ENCODE data around the gene SAP30L. TPM values are rescaled to one million over a fixed set of nuclear protein-coding genes. Genes with fewer than 3 reads are reported as not detected.
A peak's percentile ranks its signal among the peaks of the same experiment; 100 is the strongest.

Gene SAP30L, protein sequence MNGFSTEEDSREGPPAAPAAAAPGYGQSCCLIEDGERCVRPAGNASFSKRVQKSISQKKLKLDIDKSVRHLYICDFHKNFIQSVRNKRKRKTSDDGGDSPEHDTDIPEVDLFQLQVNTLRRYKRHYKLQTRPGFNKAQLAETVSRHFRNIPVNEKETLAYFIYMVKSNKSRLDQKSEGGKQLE
- 13.3 and 35.3 TPM in 2 replicates for total RNA-seq (2014; rRNA removed; shearing (Covaris generic); ENCODE audit: low replicate concordance)

DNA sequence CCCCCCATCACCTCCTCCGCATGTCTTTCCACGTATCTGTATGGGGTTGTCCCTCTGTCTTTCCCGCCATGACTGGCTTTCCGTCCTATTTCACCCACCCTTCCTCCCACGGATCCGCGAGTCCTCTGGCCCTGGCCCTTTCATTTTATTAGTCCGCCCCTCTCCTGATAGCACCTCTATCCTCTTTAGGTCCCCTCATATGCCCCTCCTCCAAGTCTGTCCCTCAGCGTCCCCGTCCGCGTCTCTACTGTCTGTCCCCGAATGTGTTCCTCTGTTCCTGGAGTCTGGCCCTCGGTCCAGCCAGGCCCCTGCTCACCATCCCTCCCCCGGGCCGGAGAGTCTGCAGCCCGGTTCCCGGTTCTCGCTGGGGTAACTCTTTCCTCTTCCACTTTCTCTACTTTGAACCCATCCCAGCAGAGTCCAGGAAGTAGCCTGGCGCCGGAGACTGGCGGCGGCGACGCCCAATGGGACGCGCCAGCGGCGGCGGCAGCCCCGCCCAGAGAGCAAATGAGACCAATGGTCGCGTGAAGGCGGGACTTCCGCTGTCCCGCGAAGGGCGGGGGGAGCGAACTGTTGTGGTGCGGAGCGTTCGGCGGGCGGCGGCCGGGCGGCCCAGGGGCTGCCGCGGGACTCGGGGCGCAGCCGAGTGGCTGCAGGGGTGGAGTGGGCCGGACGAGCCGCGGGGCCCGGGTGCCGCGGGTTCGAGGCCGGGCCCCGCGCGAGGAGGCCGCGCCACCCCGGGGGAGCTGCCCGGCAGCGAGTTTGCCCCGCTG, at the start of gene SAP30L:
Gene SAP30L, plus strand, starts transcription at position 576 of the 773 bp plus-strand sequence. CDS start 608 bp downstream, outside the sequence.
- H3K9ac ChIP-seq (ENCODE audit: low read length): peak within 1 kb of the TSS; percentile 95
- no peaks in the 10 kb centered on the region for H3K9me2 ChIP-seq (replicated peaks; ENCODE audit: insufficient read depth, low read length)
- H3K27ac ChIP-seq (ENCODE audit: low read length): 0 out of 2 replicates have a peak within 1 kb of the TSS, but pooled peaks have one; percentile 29
- peaks cover 12% of the 10 kb centered on the region for H4K20me1 ChIP-seq (ENCODE audit: insufficient read depth, low read depth, low read length)
- H3K79me2 ChIP-seq (ENCODE audit: low read length): peaks cover 81% of the 10 kb centered on the region
- H3K4me3 ChIP-seq (ENCODE audit: low read length): peak within 1 kb of the TSS; percentile 99
- H3K4me2 ChIP-seq (ENCODE audit: low read depth, low read length, poor library complexity, severe bottlenecking): peak within 1 kb of the TSS; percentile 99
- H3K27me3 ChIP-seq (ENCODE audit: low read length): no peaks in the 10 kb centered on the region
- H3K4me1 ChIP-seq (ENCODE audit: low read length): peaks cover 36% of the 10 kb centered on the region
- H3K9me3 ChIP-seq (ENCODE audit: low read length): no peaks in the 10 kb centered on the region
- DNase-seq: peak; percentile 97
- H3K36me3 ChIP-seq (ENCODE audit: insufficient read depth, low read length): peaks cover 16% of the 10 kb centered on the region; the same call in 1 of the 2 replicates
- peak within 1 kb of the TSS; percentile 88 for H2AFZ ChIP-seq (ENCODE audit: low read length)

DNA sequence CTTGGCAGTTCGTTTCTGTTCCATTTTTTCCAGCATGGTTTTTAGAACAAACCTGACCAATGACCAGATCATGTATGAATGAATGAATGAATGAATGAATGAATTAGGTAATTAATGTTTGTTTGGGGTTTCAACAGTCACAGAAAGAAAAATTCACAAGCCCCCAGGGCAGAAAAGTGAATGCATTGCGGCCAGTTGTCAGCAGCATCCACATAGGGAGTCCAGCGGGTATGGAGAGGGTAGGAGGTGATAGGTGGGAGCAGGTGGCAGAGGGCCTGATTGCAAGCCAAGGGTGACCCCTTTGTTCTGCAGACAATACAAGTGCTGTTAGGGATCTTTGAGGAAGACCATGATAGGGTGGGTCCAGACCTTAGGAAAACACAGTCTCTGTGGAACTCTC, 49.7 kb upstream of the SAP30L start:
- H3K27ac ChIP-seq (ENCODE audit: low read length): no peak overlapping the region
- no peaks in the 10 kb centered on the region for H3K27me3 ChIP-seq (ENCODE audit: low read length)
- H3K4me2 ChIP-seq (ENCODE audit: low read depth, low read length, poor library complexity, severe bottlenecking): no peak overlapping the region
- no peak for DNase-seq
- 0 out of 2 replicates have a peak, but pooled peaks cover 4% of the 10 kb centered on the region for H3K4me1 ChIP-seq (ENCODE audit: low read length)
- no peaks in the 10 kb centered on the region for H3K36me3 ChIP-seq (ENCODE audit: insufficient read depth, low read length)
- H3K9me3 ChIP-seq (ENCODE audit: low read length): no peaks in the 10 kb centered on the region
- H4K20me1 ChIP-seq (ENCODE audit: insufficient read depth, low read depth, low read length): no peaks in the 10 kb centered on the region
- no peak overlapping the region for H2AFZ ChIP-seq (ENCODE audit: low read length)
- no peak overlapping the region for H3K9ac ChIP-seq (ENCODE audit: low read length)
- H3K79me2 ChIP-seq (ENCODE audit: low read length): no peaks in the 10 kb centered on the region
- H3K9me2 ChIP-seq (replicated peaks; ENCODE audit: insufficient read depth, low read length): no peaks in the 10 kb centered on the region
- H3K4me3 ChIP-seq (ENCODE audit: low read length): no peak overlapping the region

DNA sequence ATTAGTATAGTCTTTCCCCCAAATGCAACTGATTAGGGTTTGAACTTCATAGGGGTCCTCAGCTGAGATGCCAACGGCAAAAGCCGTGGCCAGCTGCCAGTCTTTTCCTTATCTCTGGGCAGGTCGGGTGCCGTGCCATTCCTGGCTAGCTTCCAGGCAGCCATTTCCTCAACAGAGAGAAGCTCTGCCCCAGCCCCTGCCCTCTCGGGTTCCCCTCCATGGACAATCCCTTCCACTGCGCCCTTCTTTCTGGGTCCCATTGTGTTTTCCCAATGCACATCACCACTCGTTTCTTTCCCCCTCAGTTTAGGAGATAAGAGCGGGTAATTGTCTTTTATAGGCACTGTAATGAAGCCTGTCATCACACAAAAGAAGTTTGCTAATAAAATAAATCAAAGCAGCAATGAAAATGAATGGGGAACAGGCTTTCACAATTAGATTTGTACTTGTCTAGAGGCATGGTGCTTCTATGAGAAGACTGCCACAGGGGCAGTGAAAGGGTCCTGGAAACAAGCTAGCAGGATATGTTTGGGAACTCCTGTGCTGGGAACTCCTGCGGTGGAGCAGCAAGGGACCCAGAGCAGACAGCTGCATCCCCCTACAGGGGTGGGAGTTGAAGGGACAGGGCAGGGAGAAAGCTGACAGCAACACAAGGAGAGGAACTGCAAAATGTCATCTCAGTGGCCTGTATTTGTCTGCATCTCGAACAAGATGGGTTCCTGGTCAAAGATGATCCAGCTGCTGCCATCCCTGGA, 48.0 kb upstream of the SAP30L start:
- Histone ChIP-seq H3K27me3 (ENCODE audit: low read length) (no peaks in the 10 kb centered on the region), H3K4me2 (ENCODE audit: low read depth, low read length, poor library complexity, severe bottlenecking) (no peak overlapping the region), H3K27ac (ENCODE audit: low read length) (no peak overlapping the region), H3K9me2 (replicated peaks; ENCODE audit: insufficient read depth, low read length) (no peaks in the 10 kb centered on the region), H4K20me1 (ENCODE audit: insufficient read depth, low read depth, low read length) (no peaks in the 10 kb centered on the region), H3K79me2 (ENCODE audit: low read length) (no peaks in the 10 kb centered on the region), H3K36me3 (ENCODE audit: insufficient read depth, low read length) (no peaks in the 10 kb centered on the region), H3K9ac (ENCODE audit: low read length) (no peak overlapping the region), H3K4me1 (ENCODE audit: low read length) (0 out of 2 replicates have a peak, but pooled peaks cover 4% of the 10 kb centered on the region), H3K9me3 (ENCODE audit: low read length) (no peaks in the 10 kb centered on the region), H2AFZ (ENCODE audit: low read length) (no peak overlapping the region), H3K4me3 (ENCODE audit: low read length) (no peak overlapping the region)
- no peak for DNase-seq

DNA sequence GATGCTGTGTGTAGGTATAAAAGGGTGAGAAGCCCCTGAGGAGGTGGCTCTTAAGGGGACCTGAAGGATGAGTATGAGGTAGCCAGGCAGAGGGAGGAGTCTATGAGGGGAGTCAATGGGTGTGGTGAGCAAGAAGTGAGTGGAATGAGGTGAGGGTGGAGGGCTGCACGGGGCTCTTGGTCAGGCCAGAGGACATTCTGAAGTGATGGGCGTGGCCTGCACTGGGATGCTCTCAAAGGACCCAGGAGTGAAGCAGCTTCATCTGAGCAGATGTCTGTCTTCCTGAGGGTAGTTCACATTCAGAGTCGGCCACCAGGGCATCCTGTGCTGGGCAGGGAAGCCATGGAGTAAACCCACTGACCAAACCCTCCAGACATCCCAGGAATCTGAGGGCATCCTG, 45.1 kb upstream of the SAP30L start:
- Histone ChIP-seq H3K9ac (ENCODE audit: low read length) (no peak overlapping the region), H3K4me2 (ENCODE audit: low read depth, low read length, poor library complexity, severe bottlenecking) (no peak overlapping the region), H3K27me3 (ENCODE audit: low read length) (no peaks in the 10 kb centered on the region), H3K4me1 (ENCODE audit: low read length) (0 out of 2 replicates have a peak, but pooled peaks cover 2% of the 10 kb centered on the region), H3K79me2 (ENCODE audit: low read length) (no peaks in the 10 kb centered on the region), H2AFZ (ENCODE audit: low read length) (no peak overlapping the region), H3K36me3 (ENCODE audit: insufficient read depth, low read length) (no peaks in the 10 kb centered on the region), H4K20me1 (ENCODE audit: insufficient read depth, low read depth, low read length) (no peaks in the 10 kb centered on the region), H3K9me3 (ENCODE audit: low read length) (no peaks in the 10 kb centered on the region), H3K9me2 (replicated peaks; ENCODE audit: insufficient read depth, low read length) (no peaks in the 10 kb centered on the region), H3K27ac (ENCODE audit: low read length) (no peak overlapping the region), H3K4me3 (ENCODE audit: low read length) (no peak overlapping the region)
- DNase-seq: no peak

DNA sequence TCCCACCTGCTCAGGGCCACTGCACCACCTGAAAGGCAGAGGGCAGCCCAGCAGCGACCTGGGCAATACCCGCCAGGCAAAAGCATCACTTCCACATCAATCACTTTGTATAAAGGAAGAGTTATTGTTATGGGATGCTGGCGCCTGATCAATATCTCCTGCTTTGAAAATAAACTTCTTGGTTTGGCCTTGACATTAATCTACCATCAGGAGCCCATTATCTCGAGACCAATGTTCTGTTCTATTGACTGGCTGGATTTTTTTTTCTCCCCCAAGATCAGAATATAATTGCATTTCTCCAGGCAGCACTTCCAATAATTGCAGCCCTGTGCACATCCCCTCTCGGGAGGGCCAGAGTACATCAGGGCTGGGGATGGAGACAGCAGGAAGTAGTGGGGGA, 44.4 kb upstream of the SAP30L start:
- Histone ChIP-seq H3K9me3 (ENCODE audit: low read length) (no peaks in the 10 kb centered on the region), H3K79me2 (ENCODE audit: low read length) (no peaks in the 10 kb centered on the region), H3K36me3 (ENCODE audit: insufficient read depth, low read length) (no peaks in the 10 kb centered on the region), H3K4me3 (ENCODE audit: low read length) (no peak overlapping the region), H3K9me2 (replicated peaks; ENCODE audit: insufficient read depth, low read length) (no peaks in the 10 kb centered on the region), H3K4me1 (ENCODE audit: low read length) (no peaks in the 10 kb centered on the region), H3K27me3 (ENCODE audit: low read length) (no peaks in the 10 kb centered on the region), H2AFZ (ENCODE audit: low read length) (no peak overlapping the region), H3K27ac (ENCODE audit: low read length) (no peak overlapping the region), H4K20me1 (ENCODE audit: insufficient read depth, low read depth, low read length) (no peaks in the 10 kb centered on the region), H3K9ac (ENCODE audit: low read length) (no peak overlapping the region), H3K4me2 (ENCODE audit: low read depth, low read length, poor library complexity, severe bottlenecking) (no peak overlapping the region)
- no peak for DNase-seq

DNA sequence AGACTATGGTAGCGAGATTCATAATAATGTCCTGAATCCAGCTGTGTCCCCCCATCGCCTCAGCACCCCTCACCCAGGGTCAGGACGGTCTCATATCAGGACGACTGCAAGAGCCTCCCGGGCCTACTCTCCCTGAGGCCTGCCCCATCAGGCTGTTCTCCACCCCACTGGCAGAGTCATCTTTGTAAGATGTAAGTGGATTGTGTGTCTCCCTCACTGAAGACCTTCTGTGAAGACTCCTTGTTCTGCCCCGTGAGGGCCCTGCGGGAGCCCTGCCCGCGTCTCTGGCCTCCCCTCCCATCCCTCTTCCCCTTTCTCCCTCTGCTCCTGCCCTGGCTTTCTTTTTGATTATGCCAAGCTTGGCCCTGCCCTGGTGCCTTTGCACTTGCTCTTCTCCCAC, 43.9 kb upstream of the SAP30L start:
- H3K9me3 ChIP-seq (ENCODE audit: low read length): no peaks in the 10 kb centered on the region
- H3K79me2 ChIP-seq (ENCODE audit: low read length): no peaks in the 10 kb centered on the region
- H3K4me1 ChIP-seq (ENCODE audit: low read length): no peaks in the 10 kb centered on the region
- H3K4me2 ChIP-seq (ENCODE audit: low read depth, low read length, poor library complexity, severe bottlenecking): no peak overlapping the region
- H3K27me3 ChIP-seq (ENCODE audit: low read length): no peaks in the 10 kb centered on the region
- no peaks in the 10 kb centered on the region for H4K20me1 ChIP-seq (ENCODE audit: insufficient read depth, low read depth, low read length)
- H3K36me3 ChIP-seq (ENCODE audit: insufficient read depth, low read length): no peaks in the 10 kb centered on the region
- DNase-seq: no peak
- H3K9me2 ChIP-seq (replicated peaks; ENCODE audit: insufficient read depth, low read length): no peaks in the 10 kb centered on the region
- no peak overlapping the region for H3K4me3 ChIP-seq (ENCODE audit: low read length)
- no peak overlapping the region for H3K9ac ChIP-seq (ENCODE audit: low read length)
- H3K27ac ChIP-seq (ENCODE audit: low read length): no peak overlapping the region
- no peak overlapping the region for H2AFZ ChIP-seq (ENCODE audit: low read length)

DNA sequence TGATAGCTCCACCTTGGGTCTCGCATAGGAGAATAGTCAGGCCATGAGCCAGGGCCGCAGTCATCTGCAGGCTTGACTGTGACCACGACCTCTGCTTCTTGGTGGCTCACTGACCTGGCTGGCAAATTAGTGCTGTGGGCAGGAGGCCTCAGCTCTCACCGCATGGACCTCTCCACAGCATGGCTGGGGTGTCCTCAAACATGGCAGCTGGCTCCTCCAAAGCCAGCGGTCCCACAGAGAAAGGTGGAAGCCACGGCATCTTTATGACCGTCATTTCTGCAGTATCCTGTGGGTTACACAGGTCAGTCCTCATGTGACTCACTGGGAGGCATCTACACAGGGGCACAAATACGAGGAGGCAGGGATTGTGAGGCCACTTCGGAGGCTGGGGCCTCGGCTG, 43.2 kb upstream of the SAP30L start:
- no peak overlapping the region for H3K4me3 ChIP-seq (ENCODE audit: low read length)
- H3K79me2 ChIP-seq (ENCODE audit: low read length): no peaks in the 10 kb centered on the region
- no peak overlapping the region for H3K4me2 ChIP-seq (ENCODE audit: low read depth, low read length, poor library complexity, severe bottlenecking)
- no peak overlapping the region for H3K27ac ChIP-seq (ENCODE audit: low read length)
- no peaks in the 10 kb centered on the region for H3K27me3 ChIP-seq (ENCODE audit: low read length)
- no peaks in the 10 kb centered on the region for H3K36me3 ChIP-seq (ENCODE audit: insufficient read depth, low read length)
- no peak for DNase-seq
- no peak overlapping the region for H3K9ac ChIP-seq (ENCODE audit: low read length)
- no peaks in the 10 kb centered on the region for H3K9me3 ChIP-seq (ENCODE audit: low read length)
- no peaks in the 10 kb centered on the region for H3K9me2 ChIP-seq (replicated peaks; ENCODE audit: insufficient read depth, low read length)
- no peaks in the 10 kb centered on the region for H3K4me1 ChIP-seq (ENCODE audit: low read length)
- no peaks in the 10 kb centered on the region for H4K20me1 ChIP-seq (ENCODE audit: insufficient read depth, low read depth, low read length)
- no peak overlapping the region for H2AFZ ChIP-seq (ENCODE audit: low read length)

DNA sequence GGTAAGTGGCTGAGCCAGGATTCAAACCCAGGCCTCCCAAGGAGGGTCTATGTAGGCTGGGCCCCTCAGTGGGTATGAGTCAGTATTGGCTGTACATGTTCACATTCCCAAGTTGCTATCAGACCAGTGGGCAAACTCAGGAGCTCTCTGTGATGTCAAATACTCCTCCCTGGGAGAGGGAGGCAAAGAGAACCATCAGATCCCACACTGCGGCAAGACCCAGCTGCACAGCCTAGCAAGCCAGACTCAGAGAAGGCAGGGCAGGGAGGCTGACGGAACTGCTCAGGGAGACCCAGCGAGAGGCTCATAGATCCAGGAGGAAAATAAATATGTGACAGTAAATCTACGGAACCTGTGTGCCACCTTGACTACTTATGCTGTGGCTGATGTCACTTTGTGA, 42.6 kb upstream of the SAP30L start:
- Histone ChIP-seq H3K79me2 (ENCODE audit: low read length) (no peaks in the 10 kb centered on the region), H3K4me1 (ENCODE audit: low read length) (no peaks in the 10 kb centered on the region), H3K9me2 (replicated peaks; ENCODE audit: insufficient read depth, low read length) (no peaks in the 10 kb centered on the region), H3K4me2 (ENCODE audit: low read depth, low read length, poor library complexity, severe bottlenecking) (no peak overlapping the region), H3K27ac (ENCODE audit: low read length) (no peak overlapping the region), H3K9me3 (ENCODE audit: low read length) (no peaks in the 10 kb centered on the region), H2AFZ (ENCODE audit: low read length) (no peak overlapping the region), H3K4me3 (ENCODE audit: low read length) (no peak overlapping the region), H3K27me3 (ENCODE audit: low read length) (no peaks in the 10 kb centered on the region), H4K20me1 (ENCODE audit: insufficient read depth, low read depth, low read length) (no peaks in the 10 kb centered on the region), H3K9ac (ENCODE audit: low read length) (no peak overlapping the region), H3K36me3 (ENCODE audit: insufficient read depth, low read length) (no peaks in the 10 kb centered on the region)
- DNase-seq: no peak

All from Karpas-422 (cell line).